WI38 (cell line): ENCODE measurements around the gene IFNLR1.

Source experiments
- H3K4me3 ChIP-seq: 2 replicates; pipeline ENCODE4 v1.5.1; 2011; ENCODE audit warnings: low read depth, mild to moderate bottlenecking, control low read depth, low read length
- CTCF ChIP-seq: IDR thresholded peaks from 2 replicates; pipeline ENCODE4 v1.5.1; 2012; ENCODE audit warnings: low read depth, mild to moderate bottlenecking, control low read depth, low read length

Gene IFNLR1

GRCh38 chr1:24205345-24206082 lies 18.4 kb upstream of the IFNLR1 start:
- TF ChIP-seq CTCF, result no peak
- no peak overlapping the region for H3K4me3 ChIP-seq

- no peak overlapping the region for H3K4me3 ChIP-seq
- no peak for TF ChIP-seq CTCF
These were observed 17.0 kb upstream of the IFNLR1 start for GRCh38 chr1:24204116-24204515.

- H3K4me3 ChIP-seq, result no peak overlapping the region
- no peak for TF ChIP-seq CTCF
These were observed 16.3 kb upstream of the IFNLR1 start for GRCh38 chr1:24203404-24203803.

- TF ChIP-seq CTCF, result no peak
- no peak overlapping the region for H3K4me3 ChIP-seq
These were observed 15.9 kb upstream of the IFNLR1 start for GRCh38 chr1:24202987-24203386.

- no peak for TF ChIP-seq CTCF
- no peak overlapping the region for H3K4me3 ChIP-seq
These were observed 15.5 kb upstream of the IFNLR1 start for GRCh38 chr1:24202556-24202955.

- TF ChIP-seq CTCF, result peak; percentile 82
- H3K4me3 ChIP-seq, result no peak overlapping the region
These were observed 14.9 kb upstream of the IFNLR1 start for GRCh38 chr1:24201941-24202440.

GRCh38 chr1:24199291-24199900 lies 12.3 kb upstream of the IFNLR1 start:
- no peak overlapping the region for H3K4me3 ChIP-seq
- peak; percentile 80 for TF ChIP-seq CTCF
